ENCODE data around the gene HSPA1A. TPM values are rescaled to one million over a fixed set of nuclear protein-coding genes. Genes with fewer than 3 reads are reported as not detected.
"Not testable (repeated sequence)": the region's sequence is repeated elsewhere in the genome, so short reads cannot be mapped to it uniquely, and the experiment has no call there.

HSPA1A gene
- total and polyA plus RNA-seq, 8 donors = 64.3 to 205 (median 96.5) TPM

DNA sequence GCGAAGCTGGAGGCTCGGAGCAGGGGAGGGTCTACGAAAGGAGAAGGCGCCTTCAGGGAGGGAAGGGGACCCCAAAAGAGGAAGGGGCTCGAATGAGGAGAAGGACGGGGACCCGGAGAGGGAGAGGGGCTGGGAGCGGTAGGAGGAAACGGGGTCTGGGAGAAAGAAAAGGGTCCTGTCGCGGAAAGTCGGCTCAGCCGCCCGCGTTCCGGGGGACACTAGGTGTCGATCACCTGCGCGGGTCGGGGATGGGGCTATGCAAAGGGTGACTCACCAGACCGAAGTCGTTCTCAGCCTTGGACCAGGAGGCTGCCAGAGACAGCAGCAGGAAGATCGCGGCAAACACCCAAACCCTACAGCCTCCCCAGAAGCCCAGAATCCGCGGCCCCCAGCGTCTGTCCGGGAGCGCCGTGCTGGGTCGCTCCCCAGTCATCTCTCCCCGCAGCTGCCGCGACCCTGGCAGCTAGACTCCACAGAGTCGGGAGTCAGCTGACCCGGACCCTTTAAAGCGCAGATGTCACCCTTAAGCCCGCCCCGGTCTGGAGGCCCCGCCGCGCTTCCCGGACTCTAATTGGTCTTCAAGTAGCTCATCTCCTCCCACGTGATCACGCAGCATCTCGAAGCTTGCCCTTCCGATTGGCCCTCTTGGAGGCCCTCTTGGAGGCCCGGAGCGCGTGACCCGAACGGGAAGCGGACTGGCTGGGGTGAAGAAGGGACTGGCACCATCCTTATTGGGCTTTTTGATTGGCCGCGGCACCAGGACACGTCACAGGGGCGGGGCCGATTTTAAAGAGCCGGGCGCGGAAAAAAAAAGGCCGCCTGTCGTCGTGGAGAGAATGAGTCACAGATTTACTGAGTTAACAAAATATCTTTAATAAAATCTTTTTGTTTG, 47.2 kb downstream of the HSPA1A start, which contains the start of gene NEU1:
TSS of gene NEU1 (minus strand) at position 478 of the 892 bp plus-strand sequence. CDS start at position 433, 45 bp downstream.
- H3K27ac ChIP-seq = peak within 1 kb of the TSS; percentile 80 to 91
- peaks cover 11 to 29% of the 10 kb centered on the region in 2 donors for H3K4me1 ChIP-seq
- intact Hi-C loops (cut with DNase I) = loop anchor here in 1 of 2 donors (10.0 kb wide), 1 partner anchor 188 kb away; no protein-coding TSS in a partner anchor
- no peaks in the 10 kb centered on the region for H3K9me3 ChIP-seq
- H3K4me3 ChIP-seq = peak within 1 kb of the TSS; percentile 84
- H3K27me3 ChIP-seq = no peaks in the 10 kb centered on the region
- H3K36me3 ChIP-seq = peaks cover 0 to 34% of the 10 kb centered on the region in 2 donors
- no peak for TF ChIP-seq CTCF (IDR thresholded peaks at IDR 0.05)
- ATAC-seq = peak; percentile 95
- DNase-seq = peak; percentile 98 to 100 (median 100)

GRCh38 chr6:31864123-31864562, 48.8 kb downstream of the HSPA1A start:
- peak overlapping the region; percentile 41 to 84 for H3K4me3 ChIP-seq
- peaks cover 0 to 19% of the 10 kb centered on the region in 2 donors for H3K36me3 ChIP-seq
- H3K27me3 ChIP-seq, DNase-seq, ATAC-seq, H3K9me3 ChIP-seq: not testable (repeated sequence)
- peak overlapping the region; percentile 80 to 91 for H3K27ac ChIP-seq
- intact Hi-C loops (cut with DNase I) = loop anchor here in 1 of 2 donors (10.0 kb wide), 1 partner anchor 189 kb away; no protein-coding TSS in a partner anchor
- H3K4me1 ChIP-seq = peaks cover 11 to 29% of the 10 kb centered on the region in 2 donors

DNA sequence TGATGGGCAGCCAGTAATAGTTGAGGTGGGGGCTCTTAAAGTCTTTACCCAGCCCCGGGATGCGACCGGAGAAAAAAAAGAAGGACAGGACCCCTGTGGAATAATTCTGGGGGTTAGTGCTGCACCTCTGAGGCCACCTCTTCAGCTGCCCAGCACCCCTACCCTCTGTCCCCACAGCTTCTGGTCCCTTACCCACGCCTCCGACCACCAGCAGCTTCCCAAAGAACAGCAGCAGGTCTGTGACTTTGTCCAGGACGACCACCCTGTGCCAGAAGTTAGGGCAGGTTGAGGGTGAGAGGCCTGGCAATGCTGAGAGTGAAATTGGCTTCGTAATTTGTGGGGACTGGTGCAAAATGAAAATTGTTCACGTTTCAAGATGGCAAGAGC, 49.5 kb downstream of the HSPA1A start:
- H3K9me3 ChIP-seq = no peaks in the 10 kb centered on the region
- no peak for DNase-seq
- H3K4me3 ChIP-seq = no peak overlapping the region
- intact Hi-C loops (cut with DNase I) = loop anchor here in 1 of 2 donors (10.0 kb wide), 1 partner anchor 190 kb away; no protein-coding TSS in a partner anchor
- no peak for TF ChIP-seq CTCF (IDR thresholded peaks at IDR 0.05)
- H3K27me3 ChIP-seq = no peaks in the 10 kb centered on the region
- no peak for ATAC-seq
- H3K4me1 ChIP-seq = peaks cover 11 to 29% of the 10 kb centered on the region in 2 donors
- H3K27ac ChIP-seq = no peak overlapping the region
- peaks cover 0 to 12% of the 10 kb centered on the region in 2 donors for H3K36me3 ChIP-seq

GRCh38 chr6:31865205-31866118, 50.1 kb downstream of the HSPA1A start:
- no peak for TF ChIP-seq CTCF (IDR thresholded peaks at IDR 0.05)
- no peak for DNase-seq
- Histone ChIP-seq H3K4me1 (peaks cover 11 to 29% of the 10 kb centered on the region in 2 donors), H3K27me3 (no peaks in the 10 kb centered on the region), H3K4me3 (no peak overlapping the region), H3K27ac (no peak overlapping the region), H3K36me3 (peaks cover 0 to 5% of the 10 kb centered on the region in 2 donors), H3K9me3 (no peaks in the 10 kb centered on the region)
- intact Hi-C loops (cut with DNase I) = loop anchor here in 1 of 2 donors (10.0 kb wide), 1 partner anchor 191 kb away; no protein-coding TSS in a partner anchor
- no peak for ATAC-seq

Other genes starting within 250 kb of the HSPA1A start
Only the 30 nearest of the 40 such genes appear.
- gene BAG6, start 162.9 kb upstream of the HSPA1A start, total RNA-seq = 100 to 1,000 TPM; 243 to 278 TPM
- 100 to 1,000 TPM; 211 to 252 (median 226) TPM for gene BAG6, start 162.9 kb upstream of the HSPA1A start, polyA plus RNA-seq (ENCODE audit: insufficient read length in 6 of 6)
- gene APOM, start 159.6 kb upstream of the HSPA1A start, total RNA-seq = 1 to 10 TPM; 1.0 to 1.5 TPM
- gene APOM, start 159.6 kb upstream of the HSPA1A start, polyA plus RNA-seq (ENCODE audit: insufficient read length in 6 of 6) = 1 to 10 TPM; 4.6 to 8.0 (median 6.4) TPM
- 10 to 100 TPM; 21.9 to 23.8 TPM for gene C6orf47, start 154.8 kb upstream of the HSPA1A start, total RNA-seq
- gene C6orf47, start 154.8 kb upstream of the HSPA1A start, polyA plus RNA-seq (ENCODE audit: insufficient read length in 6 of 6) = 10 to 100 TPM; 15.3 to 19.8 (median 17.4) TPM
- gene GPANK1, start 150.5 kb upstream of the HSPA1A start, total RNA-seq = 10 to 100 TPM; 10.3 to 13.2 TPM
- gene GPANK1, start 150.5 kb upstream of the HSPA1A start, polyA plus RNA-seq (ENCODE audit: insufficient read length in 6 of 6) = 10 to 100 TPM; 18.0 to 22.8 (median 22.2) TPM
- gene CSNK2B, start 149.5 kb upstream of the HSPA1A start, total RNA-seq = 100 to 1,000 TPM in 1 of 2 donors, 10 to 100 TPM in 1; 96.6 to 128 TPM
- 100 to 1,000 TPM; 189 to 210 (median 196) TPM for gene CSNK2B, start 149.5 kb upstream of the HSPA1A start, polyA plus RNA-seq (ENCODE audit: insufficient read length in 6 of 6)
- 10 to 100 TPM in 1 of 2 donors, 1 to 10 TPM in 1; 6.9 to 13.6 TPM for gene LY6G5B, start 145.6 kb upstream of the HSPA1A start, total RNA-seq
- gene LY6G5B, start 145.6 kb upstream of the HSPA1A start, polyA plus RNA-seq (ENCODE audit: insufficient read length in 6 of 6) = 10 to 100 TPM; 25.2 to 41.0 (median 35.8) TPM
- gene LY6G5C, start 134.5 kb upstream of the HSPA1A start, total RNA-seq = 1 to 10 TPM; 3.1 to 5.9 TPM
- gene LY6G5C, start 134.5 kb upstream of the HSPA1A start, polyA plus RNA-seq (ENCODE audit: insufficient read length in 6 of 6) = 1 to 10 TPM; 2.9 to 6.3 (median 3.7) TPM
- 10 to 100 TPM; 53.6 to 58.6 TPM for gene ABHD16A, start 112.2 kb upstream of the HSPA1A start, total RNA-seq
- gene ABHD16A, start 112.2 kb upstream of the HSPA1A start, polyA plus RNA-seq (ENCODE audit: insufficient read length in 6 of 6) = 10 to 100 TPM; 55.7 to 63.9 (median 58.6) TPM
- gene LY6G6F, start 108.7 kb upstream of the HSPA1A start, total RNA-seq = 1 to 10 TPM in 1 of 2 donors, not detected in 1; 1.4 TPM
- gene LY6G6F, start 108.7 kb upstream of the HSPA1A start, polyA plus RNA-seq (ENCODE audit: insufficient read length in 6 of 6) = 1 to 10 TPM in 4 of 6 donors, under 1 TPM in 2; 0.53 to 1.8 (median 1.2) TPM
- not detected for gene LY6G6D, start 100.2 kb upstream of the HSPA1A start, total RNA-seq
- gene LY6G6D, start 100.2 kb upstream of the HSPA1A start, polyA plus RNA-seq (ENCODE audit: insufficient read length in 6 of 6) = under 1 TPM in 1 of 6 donors, not detected in 5; 0.57 TPM
- not detected for gene LY6G6C, start 93.8 kb upstream of the HSPA1A start, total RNA-seq
- under 1 TPM; 0.17 to 0.75 (median 0.43) TPM for gene LY6G6C, start 93.8 kb upstream of the HSPA1A start, polyA plus RNA-seq (ENCODE audit: insufficient read length in 6 of 6)
- gene MPIG6B, start 92.2 kb upstream of the HSPA1A start, total RNA-seq = 1 to 10 TPM; 1.2 to 1.9 TPM
- 1 to 10 TPM; 2.8 to 3.5 (median 3.0) TPM for gene MPIG6B, start 92.2 kb upstream of the HSPA1A start, polyA plus RNA-seq (ENCODE audit: insufficient read length in 6 of 6)
- 10 to 100 TPM; 70.2 to 77.3 TPM for gene DDAH2, start 86.2 kb upstream of the HSPA1A start, total RNA-seq
- gene DDAH2, start 86.2 kb upstream of the HSPA1A start, polyA plus RNA-seq (ENCODE audit: insufficient read length in 6 of 6) = 100 to 1,000 TPM; 139 to 199 (median 175) TPM
- 100 to 1,000 TPM; 283 to 465 TPM for gene CLIC1, start 79.0 kb upstream of the HSPA1A start, total RNA-seq
- gene CLIC1, start 79.0 kb upstream of the HSPA1A start, polyA plus RNA-seq (ENCODE audit: insufficient read length in 6 of 6) = 100 to 1,000 TPM; 226 to 279 (median 261) TPM
- 10 to 100 TPM in 1 of 2 donors, 1 to 10 TPM in 1; 9.7 to 20.0 TPM for gene MSH5, start 75.5 kb upstream of the HSPA1A start, total RNA-seq
- gene MSH5, start 75.5 kb upstream of the HSPA1A start, polyA plus RNA-seq (ENCODE audit: insufficient read length in 6 of 6) = 10 to 100 TPM; 34.4 to 49.8 (median 39.1) TPM
- gene SAPCD1, start 52.9 kb upstream of the HSPA1A start, total RNA-seq = 1 to 10 TPM; 1.3 to 3.9 TPM
- 10 to 100 TPM in 2 of 6 donors, 1 to 10 TPM in 4; 6.5 to 11.1 (median 8.2) TPM for gene SAPCD1, start 52.9 kb upstream of the HSPA1A start, polyA plus RNA-seq (ENCODE audit: insufficient read length in 6 of 6)
- 1 to 10 TPM; 4.6 to 5.0 TPM for gene VWA7, start 38.2 kb upstream of the HSPA1A start, total RNA-seq
- 1 to 10 TPM; 1.4 to 3.8 (median 2.2) TPM for gene VWA7, start 38.2 kb upstream of the HSPA1A start, polyA plus RNA-seq (ENCODE audit: insufficient read length in 6 of 6)
- gene VARS1, start 19.8 kb upstream of the HSPA1A start, total RNA-seq = 100 to 1,000 TPM in 1 of 2 donors, 10 to 100 TPM in 1; 43.6 to 103 TPM
- gene VARS1, start 19.8 kb upstream of the HSPA1A start, polyA plus RNA-seq (ENCODE audit: insufficient read length in 6 of 6) = 10 to 100 TPM; 38.4 to 61.7 (median 46.6) TPM
- gene LSM2, start 8.6 kb upstream of the HSPA1A start, total RNA-seq = 10 to 100 TPM; 38.7 to 51.5 TPM
- gene LSM2, start 8.6 kb upstream of the HSPA1A start, polyA plus RNA-seq (ENCODE audit: insufficient read length in 6 of 6) = 10 to 100 TPM; 79.4 to 88.5 (median 83.6) TPM
- gene HSPA1L, start 260 bp upstream of the HSPA1A start, total RNA-seq = 1 to 10 TPM in 1 of 2 donors, under 1 TPM in 1; 0.99 to 1.2 TPM
- gene HSPA1L, start 260 bp upstream of the HSPA1A start, polyA plus RNA-seq (ENCODE audit: insufficient read length in 6 of 6) = 1 to 10 TPM; 2.8 to 4.4 (median 3.4) TPM
- 100 to 1,000 TPM; 104 to 180 TPM for gene HSPA1B, start 12.2 kb downstream of the HSPA1A start, total RNA-seq
- 100 to 1,000 TPM in 2 of 6 donors, 10 to 100 TPM in 4; 66.6 to 125 (median 89.1) TPM for gene HSPA1B, start 12.2 kb downstream of the HSPA1A start, polyA plus RNA-seq (ENCODE audit: insufficient read length in 6 of 6)
- 100 to 1,000 TPM in 1 of 2 donors, 10 to 100 TPM in 1; 90.4 to 106 TPM for gene NEU1, start 47.3 kb downstream of the HSPA1A start, total RNA-seq
- gene NEU1, start 47.3 kb downstream of the HSPA1A start, polyA plus RNA-seq (ENCODE audit: insufficient read length in 6 of 6) = 10 to 100 TPM; 25.7 to 29.8 (median 29.3) TPM
- 10 to 100 TPM; 37.5 to 78.8 TPM for gene SLC44A4, start 63.5 kb downstream of the HSPA1A start, total RNA-seq
- 10 to 100 TPM in 5 of 6 donors, 1 to 10 TPM in 1; 9.6 to 22.9 (median 18.7) TPM for gene SLC44A4, start 63.5 kb downstream of the HSPA1A start, polyA plus RNA-seq (ENCODE audit: insufficient read length in 6 of 6)
- gene EHMT2, start 82.2 kb downstream of the HSPA1A start, total RNA-seq = 10 to 100 TPM; 41.0 to 42.3 TPM
- gene EHMT2, start 82.2 kb downstream of the HSPA1A start, polyA plus RNA-seq (ENCODE audit: insufficient read length in 6 of 6) = 10 to 100 TPM; 66.3 to 85.0 (median 77.4) TPM
- 1 to 10 TPM; 4.8 to 6.5 TPM for gene ZBTB12, start 86.5 kb downstream of the HSPA1A start, total RNA-seq
- 10 to 100 TPM; 20.7 to 23.4 (median 22.9) TPM for gene ZBTB12, start 86.5 kb downstream of the HSPA1A start, polyA plus RNA-seq (ENCODE audit: insufficient read length in 6 of 6)
- 100 to 1,000 TPM; 181 to 192 TPM for gene C2, start 112.2 kb downstream of the HSPA1A start, total RNA-seq
- 1 to 10 TPM; 3.3 to 7.6 (median 4.9) TPM for gene C2, start 112.2 kb downstream of the HSPA1A start, polyA plus RNA-seq (ENCODE audit: insufficient read length in 6 of 6)
- 100 to 1,000 TPM in 1 of 2 donors, 10 to 100 TPM in 1; 69.1 to 131 TPM for gene CFB, start 130.6 kb downstream of the HSPA1A start, total RNA-seq
- gene CFB, start 130.6 kb downstream of the HSPA1A start, polyA plus RNA-seq (ENCODE audit: insufficient read length in 6 of 6) = 1 to 10 TPM; 1.7 to 6.9 (median 3.0) TPM
- gene NELFE, start 143.4 kb downstream of the HSPA1A start, total RNA-seq = 10 to 100 TPM; 42.9 to 56.2 TPM
- 10 to 100 TPM; 77.9 to 93.0 (median 82.9) TPM for gene NELFE, start 143.4 kb downstream of the HSPA1A start, polyA plus RNA-seq (ENCODE audit: insufficient read length in 6 of 6)
- 10 to 100 TPM; 65.4 to 67.9 TPM for gene SKIC2, start 143.6 kb downstream of the HSPA1A start, total RNA-seq
- gene SKIC2, start 143.6 kb downstream of the HSPA1A start, polyA plus RNA-seq (ENCODE audit: insufficient read length in 6 of 6) = 10 to 100 TPM; 39.1 to 50.8 (median 42.2) TPM
- 10 to 100 TPM; 16.2 to 17.8 TPM for gene DXO, start 156.6 kb downstream of the HSPA1A start, total RNA-seq
- 10 to 100 TPM; 21.4 to 28.3 (median 26.5) TPM for gene DXO, start 156.6 kb downstream of the HSPA1A start, polyA plus RNA-seq (ENCODE audit: insufficient read length in 6 of 6)